ELR (cell line): ENCODE results near the gene ZNF511.
A peak's percentile ranks its signal among the peaks of the same experiment; 100 is the strongest.

Source experiments
- DNase-seq: peaks from one replicate; pipeline ENCODE4 v3.0.0-alpha.2; 2015; ENCODE audit warnings: low read depth

Gene ZNF511

GRCh38 chr10:133353988-133354605 lies 45.4 kb downstream of the ZNF511 start:
- DNase-seq: no peak

GRCh38 chr10:133354672-133355240 lies 46.0 kb downstream of the ZNF511 start:
- DNase-seq: no peak

GRCh38 chr10:133355266-133355665 lies 46.6 kb downstream of the ZNF511 start:
- no peak for DNase-seq

GRCh38 chr10:133355991-133356390 lies 47.3 kb downstream of the ZNF511 start:
- DNase-seq: no peak

GRCh38 chr10:133356549-133357284 lies 48.0 kb downstream of the ZNF511 start:
- DNase-seq: no peak

- DNase-seq: peak; percentile 47
These were observed 48.8 kb downstream of the ZNF511 start, which contains the start of gene FUOM for GRCh38 chr10:133357285-133358161. TSS of gene FUOM (minus strand) at chr10:133358019. CDS start at chr10:133358007, 12 bp downstream.

GRCh38 chr10:133358162-133358924 lies 49.6 kb downstream of the ZNF511 start:
- DNase-seq: no peak

GRCh38 chr10:133358925-133359310 lies 50.2 kb downstream of the ZNF511 start:
- no peak for DNase-seq

- no peak for DNase-seq
These were observed 50.8 kb downstream of the ZNF511 start for GRCh38 chr10:133359554-133359971.

GRCh38 chr10:133359972-133360610 lies 51.4 kb downstream of the ZNF511 start:
- DNase-seq: no peak

- DNase-seq: no peak
These were observed 52.5 kb downstream of the ZNF511 start for GRCh38 chr10:133361227-133361626.

GRCh38 chr10:133361773-133362441 lies 53.2 kb downstream of the ZNF511 start:
- no peak for DNase-seq
